GM20000 (cell line): ENCODE results near the gene TMEM178B.

Experiments
- DNase-seq: peaks from one replicate; pipeline ENCODE4 v3.0.0; 2012; ENCODE audit warnings: low spot score
- CTCF ChIP-seq: IDR thresholded peaks from 2 replicates; pipeline ENCODE4 v1.5.1; 2012; ENCODE audit warnings: mild to moderate bottlenecking, control low read depth; ENCODE audit errors: extremely low read depth, missing control alignments

Gene TMEM178B

DNA sequence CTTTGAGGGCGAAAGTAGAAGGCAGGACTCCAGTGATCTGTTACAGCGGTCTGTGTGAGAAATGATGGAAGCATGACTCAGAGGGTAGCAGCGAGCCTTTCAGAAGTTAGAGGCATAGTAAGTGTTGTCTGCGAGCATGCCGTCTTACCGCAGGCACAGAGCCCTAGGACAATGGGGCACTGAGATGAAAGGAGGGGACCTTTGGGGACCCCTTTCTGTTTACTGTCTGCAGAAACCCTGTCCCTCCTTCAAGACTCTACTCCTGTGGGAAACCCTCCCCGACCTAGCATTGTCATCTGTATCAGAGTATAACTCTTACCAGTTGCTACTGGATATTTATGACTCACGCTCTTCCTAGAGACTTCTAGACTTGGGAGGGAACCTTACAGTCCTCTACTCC, 390.1 kb downstream of the TMEM178B start:
- no peak for DNase-seq
- no peak for TF ChIP-seq CTCF

GRCh38 chr7:141464551-141464950, 390.7 kb downstream of the TMEM178B start:
- TF ChIP-seq CTCF, result no peak
- DNase-seq, result no peak

GRCh38 chr7:141466151-141466904, 392.5 kb downstream of the TMEM178B start:
- no peak for TF ChIP-seq CTCF

DNA sequence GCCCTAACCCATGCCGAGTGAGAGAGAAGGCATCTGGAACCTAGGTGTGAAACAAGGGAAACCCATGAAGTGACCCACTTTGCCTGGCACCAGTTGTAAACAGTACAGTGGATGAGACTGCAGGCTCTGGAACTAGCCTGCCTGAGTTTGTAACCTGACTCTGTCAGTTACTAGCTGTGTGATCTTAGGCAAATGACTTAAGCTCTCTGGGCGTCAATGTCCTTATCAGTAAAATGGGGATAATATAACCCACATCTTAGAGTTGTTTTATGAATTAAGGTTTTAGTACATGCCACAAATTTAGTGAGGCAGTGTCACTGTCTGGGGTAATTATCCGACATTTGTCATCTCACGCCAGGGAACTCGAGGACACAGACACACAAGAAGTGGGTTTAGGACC, 394.5 kb downstream of the TMEM178B start:
- no peak for DNase-seq
- TF ChIP-seq CTCF, result no peak

More at GRCh38 chr7:141466151-141466904, 392.5 kb downstream of the TMEM178B start:
- no peak for DNase-seq

GRCh38 chr7:141475679-141476078, 401.8 kb downstream of the TMEM178B start:
- no peak for TF ChIP-seq CTCF
- DNase-seq, result no peak

DNA sequence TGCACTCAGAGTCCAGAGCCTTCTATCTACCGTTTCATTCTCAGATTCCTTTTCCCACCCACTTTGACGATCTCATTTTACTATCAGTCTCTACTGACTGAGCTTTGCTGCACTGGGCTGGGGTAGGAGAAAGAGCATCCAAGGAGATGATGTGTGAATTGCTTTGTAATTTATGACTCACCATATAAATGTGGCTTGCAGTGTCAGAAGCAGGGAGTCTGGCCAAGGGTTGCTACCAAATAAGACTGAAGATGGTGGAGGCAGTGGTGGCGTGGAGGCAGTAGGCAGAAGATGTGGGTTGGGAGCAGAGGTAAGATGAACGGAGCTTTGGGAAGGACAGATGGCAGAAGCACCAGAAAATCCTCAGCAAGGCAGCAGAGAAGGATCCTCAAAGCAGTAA, 404.0 kb downstream of the TMEM178B start:
- DNase-seq, result no peak

More for the DNA sequence above, 404.0 kb downstream of the TMEM178B start:
- TF ChIP-seq CTCF, result no peak
